MM.1S (cell line): Measurements from ENCODE around the gene ARHGAP42.

Source experiments
- CTCF ChIP-seq: fragments of 300-600 bp; sonication (generic); IDR thresholded peaks from 2 replicates; pipeline ENCODE4 v1.5.1; 2016; ENCODE audit warnings: antibody characterized with exemption, low read length, mixed read lengths
- EZH2 ChIP-seq: fragments of 300-600 bp; sonication (generic); optimal IDR thresholded peaks from 2 replicates; pipeline ENCODE3; 2017; ENCODE audit warnings: low read depth, mild to moderate bottlenecking, antibody characterized with exemption, low read length, mixed read lengths
- EZH2phosphoT487 ChIP-seq: fragments of 300-600 bp; sonication (generic); IDR thresholded peaks from 2 replicates; pipeline ENCODE4 v1.6.1; 2018; ENCODE audit warnings: antibody characterized with exemption, low read length

- TF ChIP-seq EZH2phosphoT487 (no peak), CTCF (no peak), EZH2 (no peak)
These were observed 323.8 kb downstream of the ARHGAP42 start for GRCh38 chr11:101010899-101011298.
